Mesenteric fat pad (tissue), 1 donor: ENCODE data around the gene DBH. TPM values are rescaled to one million over a fixed set of nuclear protein-coding genes. Genes with fewer than 3 reads are reported as not detected.

Experiments
- DNase-seq: peaks from one replicate; pipeline ENCODE4 v3.0.0-alpha.2; 2020; ENCODE audit warnings: low spot score
- total RNA-seq: library from RNA; stranded (reverse); fragmentation: NEBNext Ultra II Directional; extraction: Animal tissue kit (Norgen Biotek cat#: 25700); gene quantifications from one replicate; pipeline ENCODE4 v1.2.1, GENCODE V29; 2021
- donor health status: DM: yes; HTN: yes; CAD: no.

The DBH gene
- total RNA-seq, 1 donor from 2014 or later: not detected

DNA sequence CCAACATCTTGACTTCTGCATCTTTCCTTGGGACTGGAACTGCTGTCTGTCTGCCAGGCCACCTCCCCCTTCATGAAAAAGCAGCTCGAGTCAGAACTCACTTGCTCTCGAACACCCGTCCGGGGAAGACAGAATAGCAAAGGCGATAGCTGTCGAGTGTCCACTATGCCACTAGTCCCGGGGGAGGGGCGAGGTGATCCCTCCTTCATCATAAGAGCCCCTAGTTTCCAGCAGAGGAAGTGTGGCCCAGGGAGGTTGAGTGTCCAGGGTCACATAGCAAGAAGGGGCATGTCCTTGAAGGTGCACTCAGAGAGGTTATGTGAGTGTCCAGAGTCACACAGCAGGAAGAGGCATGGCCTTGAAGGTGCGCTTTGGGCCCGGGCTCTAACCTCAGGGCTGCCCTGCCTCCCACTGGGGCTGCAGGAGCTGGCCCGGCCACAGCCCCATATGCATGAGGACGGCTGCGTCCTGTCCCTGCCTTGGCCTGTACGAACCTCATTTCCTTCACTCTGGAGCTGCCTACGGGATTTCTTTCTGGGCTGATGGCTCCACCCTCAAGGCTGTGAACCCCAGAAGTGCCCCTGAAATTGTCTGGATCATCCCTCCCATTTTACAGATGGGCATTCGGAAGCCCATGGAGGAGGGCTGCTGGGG, 6.7 kb downstream of the DBH start:
- no peak for DNase-seq

DNA sequence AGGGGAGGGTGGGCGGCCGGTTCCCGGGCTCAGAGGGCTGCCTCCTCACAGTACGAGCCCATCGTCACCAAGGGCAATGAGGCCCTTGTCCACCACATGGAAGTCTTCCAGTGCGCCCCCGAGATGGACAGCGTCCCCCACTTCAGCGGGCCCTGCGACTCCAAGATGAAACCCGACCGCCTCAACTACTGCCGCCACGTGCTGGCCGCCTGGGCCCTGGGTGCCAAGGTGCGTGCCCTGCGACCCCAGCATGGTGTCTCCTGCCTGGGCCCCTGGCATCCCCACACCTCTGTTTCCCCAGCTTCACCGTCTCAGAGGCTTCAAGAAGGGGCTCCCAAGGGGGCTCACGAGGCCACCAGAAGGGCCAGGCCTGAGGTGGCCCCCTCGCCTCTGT, 7.2 kb downstream of the DBH start:
- no peak for DNase-seq

DNA sequence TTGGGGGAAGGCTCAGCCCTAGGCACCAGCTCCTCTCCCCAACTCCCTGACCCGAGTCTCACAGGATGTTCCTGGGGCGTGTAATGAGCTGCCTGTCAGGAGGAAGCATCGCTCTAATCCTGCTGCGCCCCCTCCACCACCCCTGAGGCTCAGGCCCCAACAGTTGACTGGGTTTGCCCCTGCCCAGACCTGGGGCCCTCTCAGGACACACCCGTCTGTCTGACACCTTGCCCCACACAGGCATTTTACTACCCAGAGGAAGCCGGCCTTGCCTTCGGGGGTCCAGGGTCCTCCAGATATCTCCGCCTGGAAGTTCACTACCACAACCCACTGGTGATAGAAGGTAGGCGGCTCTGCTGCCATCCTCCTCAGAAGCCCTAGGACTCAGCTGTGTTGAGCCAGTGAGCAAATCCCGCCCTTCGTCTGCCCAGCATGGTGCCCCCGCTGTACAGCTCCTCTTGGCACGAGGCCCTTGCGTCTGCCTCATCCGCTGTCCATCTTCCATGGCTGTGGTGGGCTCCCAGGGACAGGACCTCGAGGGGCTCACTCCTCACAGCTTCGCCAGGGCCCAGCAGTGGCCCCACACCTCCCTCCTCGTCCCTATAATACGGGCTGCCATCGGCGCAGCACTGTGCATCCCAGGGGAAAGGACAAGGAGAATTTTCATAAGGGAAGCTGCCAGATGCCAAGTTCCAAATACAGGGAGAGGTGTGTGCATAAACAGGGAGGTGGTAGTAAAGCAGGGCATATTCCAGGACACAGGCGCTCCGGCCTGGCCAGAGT, 8.0 kb downstream of the DBH start:
- no peak for DNase-seq

DNA sequence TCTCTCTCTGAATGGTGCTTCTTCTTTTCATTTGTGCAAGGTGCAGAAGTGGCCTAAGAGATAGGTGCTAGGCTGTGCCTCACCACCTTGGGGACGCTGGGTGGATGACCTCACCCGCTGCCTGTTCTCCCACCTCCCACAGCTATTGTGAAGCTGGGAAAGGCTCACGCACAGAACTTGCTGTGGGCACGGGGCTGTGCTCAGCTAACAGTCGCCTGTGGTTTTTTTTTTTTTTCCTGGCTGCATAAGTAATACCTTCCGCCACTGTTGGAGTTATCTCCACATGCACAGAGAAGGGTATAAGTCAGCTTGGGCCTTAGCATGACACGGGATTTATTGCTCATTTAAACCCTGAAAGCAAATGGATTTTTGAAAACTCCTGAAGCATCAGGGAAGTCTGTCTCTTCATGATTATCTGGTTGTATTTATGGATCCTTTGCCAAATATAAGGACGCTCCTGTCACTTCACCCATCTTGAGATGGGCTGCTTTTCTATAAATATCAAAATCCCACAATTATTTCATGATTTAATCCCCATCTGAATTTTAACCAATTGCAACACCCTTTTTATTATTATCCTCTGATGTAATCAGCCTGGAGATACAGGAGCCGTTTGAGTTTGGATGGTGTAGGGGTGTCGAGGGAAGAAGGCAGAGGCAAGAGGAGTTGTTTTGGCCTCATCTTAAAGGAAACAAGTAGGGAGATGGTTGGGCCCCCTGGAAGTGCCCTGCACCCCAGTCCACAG, 9.0 kb downstream of the DBH start:
- DNase-seq: no peak

DNA sequence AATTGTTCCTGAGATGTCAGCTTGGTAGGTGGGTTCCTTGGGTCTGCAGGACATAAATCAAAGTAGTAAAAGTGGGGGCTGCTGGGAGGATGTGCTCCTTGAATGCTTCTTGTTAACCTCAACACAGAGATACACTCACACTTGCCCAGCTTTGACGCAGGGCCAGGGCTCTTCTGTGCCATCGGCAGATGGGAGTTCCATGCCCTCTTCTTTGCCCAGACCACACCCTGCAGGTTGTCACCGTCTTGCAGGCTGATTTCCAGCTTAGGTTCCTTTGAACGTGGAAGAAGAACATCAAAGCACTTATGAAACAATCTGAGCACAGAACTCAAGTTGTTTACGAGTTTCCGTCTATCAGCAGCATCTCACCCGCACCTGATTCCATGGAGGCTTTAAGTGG, 11.0 kb downstream of the DBH start:
- no peak for DNase-seq

DNA sequence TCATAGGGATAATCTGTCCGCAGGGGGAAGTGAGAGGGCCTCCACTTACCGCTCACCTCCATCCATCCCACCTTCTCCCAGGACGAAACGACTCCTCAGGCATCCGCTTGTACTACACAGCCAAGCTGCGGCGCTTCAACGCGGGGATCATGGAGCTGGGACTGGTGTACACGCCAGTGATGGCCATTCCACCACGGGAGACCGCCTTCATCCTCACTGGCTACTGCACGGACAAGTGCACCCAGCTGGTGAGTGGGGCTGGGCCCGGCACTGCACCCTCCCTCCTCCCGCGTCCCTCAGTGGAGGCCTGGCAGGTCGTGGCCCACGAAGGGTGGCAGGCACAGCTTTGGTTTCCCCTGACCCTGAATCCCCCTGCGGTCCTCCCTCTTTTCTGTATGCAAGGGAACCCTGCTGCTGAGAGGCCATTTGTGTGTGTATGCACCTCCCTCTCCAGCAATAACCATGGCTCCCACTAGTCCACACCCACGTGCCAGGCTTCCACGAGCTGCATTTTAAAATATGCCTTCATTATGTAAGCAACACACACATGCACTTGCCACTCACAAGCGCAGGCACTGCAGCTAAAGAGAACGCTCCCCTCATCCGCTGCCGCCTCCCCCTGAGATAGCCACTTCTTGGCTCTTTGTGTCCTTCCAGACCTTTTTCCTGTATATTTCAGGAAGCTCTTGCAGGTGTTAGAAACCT, 11.8 kb downstream of the DBH start:
- no peak for DNase-seq

DNA sequence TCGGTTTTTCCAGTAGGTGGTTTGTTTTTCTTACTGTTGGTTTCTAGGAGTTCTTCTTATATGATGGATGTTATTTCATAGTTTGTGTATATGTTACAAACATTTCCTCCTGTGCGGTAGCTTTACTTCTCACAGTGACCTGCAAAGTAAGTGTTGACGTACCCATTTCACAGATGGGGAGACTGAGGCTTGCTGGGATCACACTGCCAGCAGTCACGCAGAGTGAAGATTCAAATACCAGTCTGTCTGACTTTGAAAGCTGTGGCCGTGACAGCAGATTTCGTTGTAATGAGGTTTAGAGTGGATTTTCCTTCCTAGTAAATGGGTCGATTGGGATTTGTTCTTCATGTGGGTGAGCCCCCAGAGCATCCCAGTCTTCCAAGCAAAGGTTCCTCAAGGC, 13.0 kb downstream of the DBH start:
- DNase-seq: no peak

DNA sequence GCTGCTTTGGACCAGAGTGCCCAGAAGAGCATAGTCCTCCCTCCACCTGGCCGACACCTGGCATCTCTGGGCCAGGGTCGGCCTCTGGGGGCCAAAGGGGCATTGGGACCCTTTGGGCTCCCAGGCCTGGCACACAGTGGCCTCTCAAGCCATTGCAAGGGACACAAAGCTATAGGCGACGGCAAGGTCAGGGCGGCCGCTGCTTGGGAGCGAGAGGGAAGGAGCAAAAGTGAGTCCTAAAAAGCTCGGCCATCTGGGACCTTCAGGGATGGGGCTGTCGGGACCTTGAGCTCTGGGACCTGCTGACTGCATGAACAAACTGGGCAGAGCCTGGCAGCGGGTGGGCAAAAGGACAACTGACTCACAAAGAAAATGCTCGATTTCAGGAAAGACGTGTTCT, 13.9 kb downstream of the DBH start:
- DNase-seq: no peak

DNA sequence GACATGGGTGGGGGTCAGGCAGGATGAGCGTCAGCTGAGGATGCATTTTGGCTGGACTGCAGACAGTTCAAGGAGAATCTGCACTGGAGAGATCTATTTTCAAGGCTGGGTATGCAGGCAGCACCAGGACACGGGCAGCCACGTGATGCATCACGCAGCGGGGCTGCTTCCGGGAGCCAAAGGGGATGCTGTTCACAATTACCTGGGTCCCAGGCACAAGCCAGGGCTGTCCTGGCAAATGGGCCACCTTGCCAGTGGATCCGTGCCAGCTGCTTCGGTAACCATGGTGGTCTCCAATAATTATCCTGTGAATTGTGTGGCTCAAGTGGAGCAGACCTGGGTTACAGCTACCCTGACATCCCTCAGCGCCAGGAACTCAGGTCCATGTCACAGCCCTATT, 17.5 kb downstream of the DBH start:
- no peak for DNase-seq

DNA sequence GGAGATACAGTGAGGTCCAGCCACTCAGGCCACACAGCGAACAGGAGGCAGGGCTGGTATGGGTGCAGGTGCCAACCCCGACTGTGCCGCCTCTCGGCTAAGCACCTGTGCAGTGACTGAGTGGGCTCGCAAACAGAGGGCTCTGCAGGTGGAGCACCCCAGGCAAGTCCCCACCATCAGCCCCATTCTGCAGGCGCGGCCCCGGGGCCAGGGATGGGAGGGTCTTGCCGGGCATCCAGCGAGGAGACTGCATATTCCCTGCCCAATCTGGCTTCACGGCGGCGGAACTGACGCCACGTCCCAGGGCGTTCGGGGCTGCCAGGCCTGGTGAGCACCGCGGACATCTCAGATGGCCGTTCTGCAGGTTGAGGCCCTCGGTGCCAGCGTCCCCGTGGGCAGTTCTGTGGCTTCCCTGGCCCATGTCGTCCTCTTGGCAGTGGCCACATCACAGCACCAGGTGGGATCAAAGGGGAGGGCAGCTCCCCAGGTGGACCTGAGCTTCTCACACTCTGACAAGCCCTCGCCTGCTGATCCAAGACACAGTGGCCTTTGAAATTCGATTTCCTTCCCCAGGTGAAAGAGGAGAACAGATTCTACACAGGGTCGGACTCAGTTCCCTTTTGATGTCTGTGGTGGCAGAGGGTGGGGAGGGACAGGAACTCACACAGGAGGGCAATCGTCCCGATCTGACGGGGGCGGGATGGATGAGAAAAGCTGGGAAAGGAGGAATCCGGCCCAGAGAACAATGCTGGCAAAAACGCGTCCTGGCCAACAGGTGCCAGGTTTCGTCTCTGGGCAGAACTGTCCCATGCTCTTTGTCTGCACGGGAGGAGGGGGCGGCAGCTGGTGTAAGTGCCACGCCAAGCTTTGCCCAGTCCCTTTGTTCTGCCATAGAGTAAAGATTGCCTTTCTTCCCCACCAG, 18.8 kb downstream of the DBH start:
- DNase-seq: no peak

DNA sequence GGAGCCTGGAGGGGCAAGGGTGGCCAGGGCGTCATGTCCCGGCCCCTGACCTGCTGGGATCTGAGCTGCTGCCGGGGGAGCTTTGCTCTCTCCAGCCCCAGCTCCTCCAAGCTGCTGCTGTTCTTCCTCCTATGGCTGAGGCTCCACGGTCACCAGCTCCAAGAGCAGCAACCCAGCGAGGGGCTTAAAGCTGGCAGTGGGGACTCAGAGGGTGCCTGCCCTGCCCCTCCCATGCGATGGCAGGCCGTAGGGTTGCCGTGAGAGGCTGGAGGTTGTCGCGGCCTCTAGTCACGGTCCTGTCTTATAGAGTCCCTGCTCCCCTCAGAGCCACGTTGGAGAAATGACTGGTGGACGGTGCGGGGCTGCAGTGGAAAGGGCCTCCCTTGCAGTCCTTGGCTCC, 19.5 kb downstream of the DBH start:
- DNase-seq: no peak

DNA sequence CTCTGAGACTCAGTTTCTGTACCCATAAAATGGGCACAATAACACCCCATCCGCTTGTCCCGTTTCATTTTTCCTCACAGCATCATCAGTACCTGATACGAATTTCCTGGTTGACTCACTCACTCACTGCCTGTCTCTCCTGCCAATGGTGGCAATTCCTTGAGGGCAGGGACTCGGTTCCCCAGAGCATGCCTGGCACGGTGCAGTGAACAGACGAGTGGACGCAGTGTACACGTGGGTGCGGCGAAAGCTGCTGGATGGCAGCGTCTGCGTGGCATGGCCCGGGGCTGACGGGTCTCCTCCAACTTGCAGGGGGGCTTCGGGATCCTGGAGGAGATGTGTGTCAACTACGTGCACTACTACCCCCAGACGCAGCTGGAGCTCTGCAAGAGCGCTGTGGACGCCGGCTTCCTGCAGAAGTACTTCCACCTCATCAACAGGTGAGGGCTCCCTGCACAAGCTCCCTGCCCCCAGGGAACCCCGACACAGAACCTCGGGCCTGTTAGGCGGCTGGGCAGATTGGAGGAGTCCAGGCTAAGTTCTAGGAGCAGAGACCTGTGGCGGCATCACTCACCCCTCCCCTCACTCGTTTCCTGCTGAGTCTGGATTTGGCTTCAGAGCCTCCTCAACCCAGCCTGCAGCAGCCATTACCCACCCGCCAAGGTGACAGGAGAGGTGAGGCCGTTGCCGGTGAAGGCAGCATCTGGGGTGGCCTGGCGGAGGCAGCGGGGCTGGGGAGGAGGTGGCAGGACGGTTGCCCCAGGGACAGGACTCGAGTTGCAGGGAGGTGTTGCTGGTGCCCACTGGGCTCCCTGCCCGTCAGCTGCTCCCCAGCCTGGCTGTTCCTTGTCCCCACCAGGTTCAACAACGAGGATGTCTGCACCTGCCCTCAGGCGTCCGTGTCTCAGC, 20.3 kb downstream of the DBH start:
- DNase-seq: no peak

DNA sequence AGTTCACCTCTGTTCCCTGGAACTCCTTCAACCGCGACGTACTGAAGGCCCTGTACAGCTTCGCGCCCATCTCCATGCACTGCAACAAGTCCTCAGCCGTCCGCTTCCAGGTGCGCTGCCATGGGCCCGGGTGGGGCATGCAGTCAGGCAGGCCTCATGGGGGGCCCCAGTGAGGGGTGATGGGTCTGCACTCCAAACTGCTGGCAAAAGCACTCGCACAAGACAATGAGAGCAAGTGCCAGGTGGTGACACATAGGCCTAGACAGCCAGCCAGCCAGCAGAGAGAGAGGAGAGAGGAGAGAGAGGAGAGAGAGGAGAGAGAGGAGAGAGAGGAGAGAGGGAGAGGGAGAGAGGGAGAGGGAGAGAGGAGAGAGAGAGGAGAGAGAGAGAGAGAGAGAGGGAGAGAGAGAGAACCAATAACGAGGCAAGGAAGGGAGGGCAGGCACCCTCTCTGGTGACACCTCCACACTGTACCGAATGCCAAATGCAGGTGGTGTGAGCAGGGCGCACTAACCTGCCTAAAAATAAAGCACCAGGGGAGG, 21.0 kb downstream of the DBH start:
- DNase-seq: no peak

DNA sequence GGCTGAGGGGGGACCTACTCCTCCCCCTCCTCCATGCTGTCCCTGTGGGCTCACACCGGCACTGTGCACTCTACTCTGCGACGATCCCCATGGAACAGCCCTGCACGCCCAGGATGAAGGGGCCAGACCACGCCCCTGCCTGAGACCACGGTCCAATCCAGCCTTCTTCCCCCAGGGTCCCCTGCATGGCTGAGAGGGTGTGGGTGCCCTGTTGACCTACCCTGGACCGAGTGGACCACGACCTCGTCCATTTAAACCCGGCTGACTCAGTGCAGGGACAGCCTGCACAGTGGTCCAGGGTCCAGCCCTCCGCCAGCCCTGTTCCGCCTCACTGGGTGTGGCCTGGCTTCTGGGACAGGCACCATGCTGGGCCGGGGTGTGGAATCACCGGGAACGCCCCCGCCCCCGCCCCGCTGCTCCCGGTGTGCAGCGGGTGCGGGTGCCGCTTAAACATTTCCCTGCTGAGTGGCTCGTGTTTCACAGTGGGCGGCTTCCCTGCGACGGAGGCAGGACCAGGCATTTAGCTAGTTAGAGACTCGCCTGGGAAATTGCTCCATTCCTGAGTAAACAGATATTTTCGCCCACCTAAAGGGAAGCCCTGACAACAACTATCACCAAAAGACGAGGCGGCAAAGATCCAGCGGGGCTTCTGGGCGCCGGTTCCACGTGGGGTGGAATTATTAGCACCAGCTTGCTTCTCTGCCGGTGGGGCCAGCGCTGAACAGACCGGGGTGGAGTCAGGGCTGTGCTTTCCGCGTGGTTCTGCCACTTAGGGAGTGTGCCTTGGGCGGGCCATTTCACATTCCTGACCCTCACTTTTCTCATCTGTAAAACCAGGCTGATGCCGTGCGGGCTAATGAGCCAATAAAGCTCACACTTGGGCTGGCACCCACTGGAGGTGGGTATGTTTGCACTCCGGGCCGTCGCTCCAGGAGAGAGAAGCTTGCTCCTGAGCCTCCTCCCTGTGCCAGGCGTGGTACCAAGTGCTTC, 22.6 kb downstream of the DBH start:
- DNase-seq: no peak

DNA sequence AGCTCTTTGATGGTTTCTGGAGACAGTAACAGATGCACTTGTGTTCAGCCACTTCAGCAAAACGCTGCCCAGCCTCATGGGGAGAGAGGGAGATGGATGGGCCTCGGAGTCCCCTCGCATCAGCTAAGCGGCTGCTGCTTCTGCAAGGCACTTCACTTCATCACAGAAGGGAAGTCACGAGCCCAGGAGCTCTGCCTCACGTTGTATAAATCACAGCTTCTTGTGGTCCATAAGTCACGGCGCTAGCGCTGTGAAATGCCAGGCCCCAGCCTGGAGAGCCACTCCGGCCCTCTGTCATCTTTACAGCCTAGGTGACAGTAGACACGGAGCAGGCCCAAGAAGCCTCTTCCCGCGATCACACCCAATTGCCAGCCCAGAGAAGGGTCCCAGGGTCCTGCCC, 23.4 kb downstream of the DBH start:
- no peak for DNase-seq

DNA sequence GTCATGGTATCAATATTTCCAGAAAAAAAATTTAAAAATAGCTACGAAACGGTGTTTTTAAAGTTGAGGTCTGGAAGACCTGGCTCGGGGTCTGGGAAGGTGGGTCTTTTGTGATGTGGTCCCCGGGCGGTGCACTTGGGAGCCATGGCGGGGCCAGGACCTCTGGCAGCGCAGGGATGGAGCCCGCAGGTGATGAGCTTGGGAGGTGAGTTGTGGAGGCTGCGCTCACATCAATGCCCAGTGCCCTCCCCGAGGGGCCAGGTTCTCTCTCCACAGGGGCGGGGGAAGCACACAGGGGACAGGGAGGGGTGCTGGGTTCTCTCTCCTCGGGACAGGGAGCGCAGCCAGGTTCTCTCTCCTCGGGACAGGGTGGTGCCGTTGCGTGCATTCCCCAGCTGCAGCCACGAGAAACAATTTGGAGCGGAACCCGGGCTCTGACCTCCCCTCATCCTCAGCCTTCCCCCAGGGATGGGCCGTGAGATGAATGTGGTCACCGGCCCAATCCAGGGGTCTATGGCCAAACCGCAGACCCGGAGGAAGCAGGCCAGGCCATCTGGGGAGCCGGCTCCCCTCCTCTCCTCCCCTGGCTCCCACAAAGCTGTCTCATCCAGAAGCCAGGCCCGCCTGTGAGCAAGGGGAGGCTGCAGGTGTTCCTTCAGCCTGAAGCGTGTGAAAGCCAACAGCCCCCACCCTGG, 25.8 kb downstream of the DBH start:
- DNase-seq: no peak
